OCI-LY7 (cell line): ENCODE results near the gene RTN4. TPM values are rescaled to one million over a fixed set of nuclear protein-coding genes. Genes with fewer than 3 reads are reported as not detected.

Experiments used
- BruUV-seq: library from RNA; stranded (reverse); fragments of 400-500 nt; replicated peaks from 2 replicates; lab custom pipeline; 2021; lab: Mats Ljungman, UMichigan
- CTCF ChIA-PET: fragments of 300-600 bp; sonication (Branson Sonifier 250); formaldehyde crosslinking; loops from one replicate; lab custom pipeline; 2022; ENCODE audit warnings: antibody characterized with exemption; ENCODE audit not compliant: unreplicated experiment; lab: Charles Lee
- POLR2A ChIA-PET: fragments of 300-600 bp; sonication (Branson Sonifier 250); formaldehyde crosslinking; loops from one replicate; lab custom pipeline; 2022; ENCODE audit warnings: antibody characterized with exemption; lab: Charles Lee
- DNase-seq: peaks from one replicate; pipeline ENCODE4 v3.0.0-alpha.2; 2015; ENCODE audit warnings: low spot score
- H2AFZ ChIP-seq: fragments of 200-600 bp; sonication (generic), shearing (Covaris generic); 2 replicates; pipeline ENCODE4 v1.6.1; 2014; ENCODE audit warnings: mild to moderate bottlenecking, antibody characterized with exemption, low read length, moderate library complexity
- H3K27ac ChIP-seq: fragments of 200-600 bp; sonication (generic); 2 replicates; pipeline ENCODE4 v1.5.1; 2014; ENCODE audit warnings: mixed run types, low read depth, mild to moderate bottlenecking, moderate library complexity, low read length, inconsistent platforms; ENCODE audit not compliant: poor library complexity, severe bottlenecking
- H3K36me3 ChIP-seq: fragments of 200-600 bp; sonication (generic); 2 replicates; pipeline ENCODE4 v1.6.1; 2014; ENCODE audit warnings: mild to moderate bottlenecking, antibody characterized with exemption, low read length, moderate library complexity, mixed read lengths; ENCODE audit not compliant: insufficient read depth
- H3K4me1 ChIP-seq: fragments of 200-600 bp; sonication (generic); 2 replicates; pipeline ENCODE4 v1.5.1; 2014; ENCODE audit warnings: mild to moderate bottlenecking, low read length; ENCODE audit not compliant: insufficient read depth, poor library complexity, severe bottlenecking
- H3K4me2 ChIP-seq: fragments of 200-600 bp; sonication (generic); 2 replicates; pipeline ENCODE4 v1.6.1; 2014; ENCODE audit warnings: mild to moderate bottlenecking, low read length
- H3K4me3 ChIP-seq: fragments of 200-600 bp; sonication (generic); 2 replicates; pipeline ENCODE4 v1.5.1; 2014; ENCODE audit warnings: mild to moderate bottlenecking, low read depth, low read length; ENCODE audit not compliant: poor library complexity, severe bottlenecking
- H3K79me2 ChIP-seq: fragments of 200-600 bp; sonication (generic); 2 replicates; pipeline ENCODE4 v1.6.1; 2016; ENCODE audit warnings: low read depth, mild to moderate bottlenecking, low read length, moderate library complexity, mixed read lengths; ENCODE audit not compliant: insufficient read depth
- H3K9me2 ChIP-seq: fragments of 200-600 bp; sonication (generic); 2 replicates; pipeline ENCODE4 v1.6.1; 2016; ENCODE audit warnings: mild to moderate bottlenecking, low read length, mixed read lengths; ENCODE audit not compliant: insufficient read depth
- H3K9me3 ChIP-seq: fragments of 200-600 bp; sonication (generic); 2 replicates; pipeline ENCODE4 v1.6.1; 2014; ENCODE audit warnings: mild to moderate bottlenecking, mixed run types, low read length, mixed read lengths
- H4K20me1 ChIP-seq: fragments of 200-600 bp; sonication (generic); 2 replicates; pipeline ENCODE4 v1.6.1; 2014; ENCODE audit warnings: mild to moderate bottlenecking, antibody characterized with exemption, low read length, moderate library complexity, mixed read lengths; ENCODE audit not compliant: insufficient read depth
- EZH2phosphoT487 ChIP-seq: fragments of 200-600 bp; sonication (generic); IDR thresholded peaks from 2 replicates; pipeline ENCODE4 v1.6.1; 2018; ENCODE audit warnings: low read depth, borderline replicate concordance, mild to moderate bottlenecking, mixed run types, antibody characterized with exemption, low read length, moderate library complexity, mixed read lengths
- intact Hi-C: fragments of 100-400 bp; cut with micrococcal nuclease; formaldehyde crosslinking; loops from one replicate; pipeline ENCODE4 v1.10.0; 2022; ENCODE audit not compliant: unreplicated experiment
- total RNA-seq, 2 experiments: library from RNA; depleted of rRNA in 1 of 2; stranded (reverse); fragments of >200 nt in 1 of 2; shearing (Covaris generic) in 1 of 2; gene quantifications; 2 replicates each; pipeline ENCODE4 v1.2.3, GENCODE V29; 2014 to 2022
- TF ChIP-seq, protein P1 (sequence below): fragments of 200-600 bp; sonication (generic); conservative IDR thresholded peaks from 2 replicates; pipeline ENCODE4 v1.5.1; 2014; ENCODE audit warnings: mild to moderate bottlenecking, antibody characterized with exemption, low read length, moderate library complexity, mixed read lengths

The RTN4 gene
- total RNA-seq, 2 experiments from 2014 or later: 36.5 to 75.2 TPM

DNA sequence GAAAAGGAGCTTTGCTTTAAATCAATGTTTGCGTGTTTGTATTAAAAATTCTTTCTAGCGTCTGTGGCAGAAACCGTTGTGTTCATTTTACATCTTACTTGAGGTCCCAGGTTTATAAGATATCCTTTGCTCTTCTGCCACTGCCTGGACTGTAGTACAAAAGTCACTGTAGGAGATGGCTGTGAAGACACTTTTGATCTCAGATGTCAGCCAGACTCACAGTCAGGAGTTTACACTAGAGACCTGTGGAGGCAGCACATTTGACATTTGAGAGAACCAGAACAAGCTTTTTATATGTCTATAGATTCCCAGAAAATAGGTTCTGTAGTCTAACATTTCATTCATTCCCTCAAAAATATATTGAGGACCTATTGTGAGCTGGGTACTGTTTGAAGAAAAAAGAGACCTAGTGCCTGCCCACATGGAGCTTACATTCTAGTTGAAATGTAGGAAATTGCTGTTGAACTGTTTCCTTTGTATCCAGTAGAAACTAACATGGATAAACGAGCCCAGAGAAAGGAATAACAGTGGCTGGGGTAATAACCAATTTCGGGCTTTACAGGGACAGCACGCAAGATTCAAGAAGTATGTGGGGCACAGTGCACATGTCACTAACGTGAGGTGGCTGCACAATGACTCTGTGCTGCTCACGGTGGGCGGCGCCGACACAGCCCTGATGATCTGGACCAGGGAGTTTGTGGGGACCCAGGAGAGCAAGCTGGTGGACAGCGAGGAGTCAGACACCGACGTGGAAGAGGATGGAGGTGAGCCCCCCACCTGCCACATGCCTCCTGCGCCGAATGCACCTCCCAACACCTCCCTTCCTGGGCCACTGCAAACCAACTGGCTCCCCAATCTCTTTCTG, 122.3 kb downstream of the RTN4 start:
- Histone ChIP-seq H3K36me3 (peaks cover 92% of the 10 kb centered on the region), H3K4me1 (no peaks in the 10 kb centered on the region), H3K79me2 (no peaks in the 10 kb centered on the region), H2AFZ (no peak overlapping the region), H3K9me2 (no peaks in the 10 kb centered on the region), H3K4me2 (no peak overlapping the region), H3K9me3 (peaks cover 9% of the 10 kb centered on the region; the same call in 1 of the 2 replicates), H3K4me3 (no peak overlapping the region), H4K20me1 (no peaks in the 10 kb centered on the region), H3K27ac (no peak overlapping the region)
- intact Hi-C loops: no loop called here
- no peak for DNase-seq
- ChIA-PET CTCF (no interaction called here), POLR2A (interaction anchor here (0.6 to 0.9 kb wide), 3 partner anchors 92 to 177 kb away, joined by 3 to 6 read pairs (median 3); no protein-coding TSS in a partner anchor)
- BruUV-seq: no TSS peak
- TF ChIP-seq, protein P1, sequence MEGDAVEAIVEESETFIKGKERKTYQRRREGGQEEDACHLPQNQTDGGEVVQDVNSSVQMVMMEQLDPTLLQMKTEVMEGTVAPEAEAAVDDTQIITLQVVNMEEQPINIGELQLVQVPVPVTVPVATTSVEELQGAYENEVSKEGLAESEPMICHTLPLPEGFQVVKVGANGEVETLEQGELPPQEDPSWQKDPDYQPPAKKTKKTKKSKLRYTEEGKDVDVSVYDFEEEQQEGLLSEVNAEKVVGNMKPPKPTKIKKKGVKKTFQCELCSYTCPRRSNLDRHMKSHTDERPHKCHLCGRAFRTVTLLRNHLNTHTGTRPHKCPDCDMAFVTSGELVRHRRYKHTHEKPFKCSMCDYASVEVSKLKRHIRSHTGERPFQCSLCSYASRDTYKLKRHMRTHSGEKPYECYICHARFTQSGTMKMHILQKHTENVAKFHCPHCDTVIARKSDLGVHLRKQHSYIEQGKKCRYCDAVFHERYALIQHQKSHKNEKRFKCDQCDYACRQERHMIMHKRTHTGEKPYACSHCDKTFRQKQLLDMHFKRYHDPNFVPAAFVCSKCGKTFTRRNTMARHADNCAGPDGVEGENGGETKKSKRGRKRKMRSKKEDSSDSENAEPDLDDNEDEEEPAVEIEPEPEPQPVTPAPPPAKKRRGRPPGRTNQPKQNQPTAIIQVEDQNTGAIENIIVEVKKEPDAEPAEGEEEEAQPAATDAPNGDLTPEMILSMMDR: no peak
- no peak for TF ChIP-seq EZH2phosphoT487

DNA sequence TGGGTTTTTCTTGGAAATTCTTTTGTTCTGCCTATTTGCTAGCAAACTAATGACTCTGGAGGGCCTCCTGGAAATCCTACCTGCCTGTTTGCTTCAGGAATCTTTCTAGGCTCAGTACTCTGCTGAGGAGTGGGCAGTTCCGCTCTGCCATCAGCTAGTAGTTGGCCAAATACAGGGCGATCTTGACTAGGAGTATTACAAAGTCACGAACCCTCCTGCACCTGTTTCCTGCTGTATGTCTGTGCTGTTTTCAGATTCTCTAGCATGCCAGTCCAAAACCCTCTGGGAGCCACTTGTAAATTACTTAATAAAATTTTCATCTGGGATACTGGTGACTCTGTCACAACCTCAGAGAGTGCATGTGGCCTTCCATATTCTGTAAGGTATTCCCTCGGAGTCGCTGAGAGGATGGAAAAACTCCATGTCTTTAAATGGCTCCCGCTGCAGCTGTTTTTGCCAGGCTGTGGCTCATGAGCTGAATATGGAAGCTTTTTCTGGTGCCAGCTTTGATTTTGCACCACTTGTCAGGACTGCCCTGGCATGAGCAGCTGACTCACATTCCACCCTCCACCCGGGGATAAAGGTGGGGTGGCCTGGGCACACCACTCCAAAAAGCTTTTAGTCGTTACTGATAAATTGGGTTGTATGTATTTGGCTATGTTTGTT, 123.0 kb downstream of the RTN4 start:
- Histone ChIP-seq H3K4me3 (no peak overlapping the region), H3K4me2 (no peak overlapping the region), H3K79me2 (no peaks in the 10 kb centered on the region), H3K9me3 (peaks cover 9% of the 10 kb centered on the region; the same call in 1 of the 2 replicates), H4K20me1 (no peaks in the 10 kb centered on the region), H3K9me2 (no peaks in the 10 kb centered on the region), H2AFZ (no peak overlapping the region), H3K4me1 (no peaks in the 10 kb centered on the region), H3K36me3 (peaks cover 92% of the 10 kb centered on the region), H3K27ac (no peak overlapping the region)
- ChIA-PET POLR2A (interaction anchor here (0.6 to 0.9 kb wide), 2 partner anchors 114 to 176 kb away, joined by 3 to 6 read pairs; no protein-coding TSS in a partner anchor), CTCF (no interaction called here)
- BruUV-seq: no TSS peak
- no peak for TF ChIP-seq EZH2phosphoT487
- TF ChIP-seq, protein P1: no peak
- intact Hi-C loops: no loop called here
- DNase-seq: no peak
